Measurements from ENCODE around the gene NPY. TPM values are rescaled to one million over a fixed set of nuclear protein-coding genes. Genes with fewer than 3 reads are reported as not detected.

NPY gene
- total RNA-seq (not detected), polyA plus RNA-seq (ENCODE audit: insufficient read length in 6 of 6) (1 to 10 TPM in 1 of 6 donors, under 1 TPM in 3, not detected in 2; 0.30 to 8.8 (median 0.43) TPM)
- long read RNA-seq, donor 1 = 0 reads
- long read RNA-seq, donor 2, partial matches to known transcripts = 0 of 1 reads
- long read RNA-seq, donor 2, other reads (novel, unspliced or antisense) = 0 of 1 reads
- long read RNA-seq, donor 3 = 0 reads
- long read RNA-seq, donor 4 = 0 reads
- long read RNA-seq, donor 5 = 0 reads
- long read RNA-seq, donor 6 = 0 reads
- long read RNA-seq, donor 7, partial matches to known transcripts = 0 of 1 reads
- long read RNA-seq, donor 7, other reads (novel, unspliced or antisense) = 0 of 1 reads
- long read RNA-seq, donor 8, partial matches to known transcripts = 0 of 1 reads
- long read RNA-seq, donor 8, other reads (novel, unspliced or antisense) = 0 of 1 reads
- long read RNA-seq, donor 9 = 0 reads
- long read RNA-seq, donor 10 = 0 reads
- long read RNA-seq, donor 11, transcript NPY-202 (3 exons, 565 nt) = minor isoform, 5 of 32 reads
- long read RNA-seq, donor 11, transcript NPY-201 (4 exons, 585 nt) = major isoform, 27 of 32 reads
- long read RNA-seq, donor 11, partial matches to known transcripts = 0 of 32 reads
- long read RNA-seq, donor 11, other reads (novel, unspliced or antisense) = 0 of 32 reads
- long read RNA-seq, donor 12 = 0 reads

DNA sequence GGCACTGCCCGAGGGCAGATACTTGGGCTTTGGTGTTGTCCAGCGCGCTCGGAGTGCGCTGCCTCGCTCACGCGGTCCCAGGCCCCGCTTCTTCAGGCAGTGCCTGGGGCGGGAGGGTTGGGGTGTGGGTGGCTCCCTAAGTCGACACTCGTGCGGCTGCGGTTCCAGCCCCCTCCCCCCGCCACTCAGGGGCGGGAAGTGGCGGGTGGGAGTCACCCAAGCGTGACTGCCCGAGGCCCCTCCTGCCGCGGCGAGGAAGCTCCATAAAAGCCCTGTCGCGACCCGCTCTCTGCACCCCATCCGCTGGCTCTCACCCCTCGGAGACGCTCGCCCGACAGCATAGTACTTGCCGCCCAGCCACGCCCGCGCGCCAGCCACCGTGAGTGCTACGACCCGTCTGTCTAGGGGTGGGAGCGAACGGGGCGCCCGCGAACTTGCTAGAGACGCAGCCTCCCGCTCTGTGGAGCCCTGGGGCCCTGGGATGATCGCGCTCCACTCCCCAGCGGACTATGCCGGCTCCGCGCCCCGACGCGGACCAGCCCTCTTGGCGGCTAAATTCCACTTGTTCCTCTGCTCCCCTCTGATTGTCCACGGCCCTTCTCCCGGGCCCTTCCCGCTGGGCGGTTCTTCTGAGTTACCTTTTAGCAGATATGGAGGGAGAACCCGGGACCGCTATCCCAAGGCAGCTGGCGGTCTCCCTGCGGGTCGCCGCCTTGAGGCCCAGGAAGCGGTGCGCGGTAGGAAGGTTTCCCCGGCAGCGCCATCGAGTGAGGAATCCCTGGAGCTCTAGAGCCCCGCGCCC, at the start of gene NPY:
Gene NPY (plus strand): TSS at position 294 of the 802 bp plus-strand sequence. CDS start 1,051 bp downstream, outside the sequence.
- intact Hi-C loops (cut with DNase I) = no loop called here
- Histone ChIP-seq H3K4me1 (peaks cover 0 to 14% of the 10 kb centered on the region in 2 donors), H3K27ac (no peak within 1 kb of the TSS), H3K36me3 (no peaks in the 10 kb centered on the region), H3K27me3 (peaks cover 54 to 88% of the 10 kb centered on the region in 2 donors), H3K4me3 (no peak within 1 kb of the TSS), H3K9me3 (no peaks in the 10 kb centered on the region)
- peak; percentile 54 for ATAC-seq
- peak in 3 of 4 donors; percentile 4 to 73 (median 10) for DNase-seq
- TF ChIP-seq, protein P1, sequence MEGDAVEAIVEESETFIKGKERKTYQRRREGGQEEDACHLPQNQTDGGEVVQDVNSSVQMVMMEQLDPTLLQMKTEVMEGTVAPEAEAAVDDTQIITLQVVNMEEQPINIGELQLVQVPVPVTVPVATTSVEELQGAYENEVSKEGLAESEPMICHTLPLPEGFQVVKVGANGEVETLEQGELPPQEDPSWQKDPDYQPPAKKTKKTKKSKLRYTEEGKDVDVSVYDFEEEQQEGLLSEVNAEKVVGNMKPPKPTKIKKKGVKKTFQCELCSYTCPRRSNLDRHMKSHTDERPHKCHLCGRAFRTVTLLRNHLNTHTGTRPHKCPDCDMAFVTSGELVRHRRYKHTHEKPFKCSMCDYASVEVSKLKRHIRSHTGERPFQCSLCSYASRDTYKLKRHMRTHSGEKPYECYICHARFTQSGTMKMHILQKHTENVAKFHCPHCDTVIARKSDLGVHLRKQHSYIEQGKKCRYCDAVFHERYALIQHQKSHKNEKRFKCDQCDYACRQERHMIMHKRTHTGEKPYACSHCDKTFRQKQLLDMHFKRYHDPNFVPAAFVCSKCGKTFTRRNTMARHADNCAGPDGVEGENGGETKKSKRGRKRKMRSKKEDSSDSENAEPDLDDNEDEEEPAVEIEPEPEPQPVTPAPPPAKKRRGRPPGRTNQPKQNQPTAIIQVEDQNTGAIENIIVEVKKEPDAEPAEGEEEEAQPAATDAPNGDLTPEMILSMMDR (IDR thresholded peaks at IDR 0.05) = no peak

DNA sequence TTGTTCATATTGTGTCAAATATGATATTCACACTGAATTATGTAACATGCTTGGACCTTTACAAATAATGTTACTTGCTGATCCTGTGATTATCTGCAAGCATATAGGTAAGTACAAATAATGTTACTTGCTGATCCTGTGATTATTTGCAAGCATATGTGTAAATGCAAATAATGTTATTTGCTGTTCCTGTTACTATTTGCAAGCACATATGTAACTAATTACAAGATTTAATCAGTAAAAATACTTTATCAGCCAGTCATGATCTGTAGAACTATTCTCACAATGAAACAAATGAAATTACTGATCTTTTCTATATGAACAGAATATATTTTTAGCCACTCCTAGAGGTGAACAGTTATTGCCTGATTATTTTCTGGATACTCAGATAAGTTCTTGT, 44.7 kb upstream of the NPY start:
- Histone ChIP-seq H3K4me1 (no peaks in the 10 kb centered on the region), H3K27ac (no peak overlapping the region), H3K36me3 (no peaks in the 10 kb centered on the region), H3K9me3 (no peaks in the 10 kb centered on the region), H3K4me3 (no peak overlapping the region), H3K27me3 (no peaks in the 10 kb centered on the region)
- no peak for ATAC-seq
- DNase-seq = no peak
- intact Hi-C loops (cut with DNase I) = no loop called here
- TF ChIP-seq, protein P1 (IDR thresholded peaks at IDR 0.05) = no peak

DNA sequence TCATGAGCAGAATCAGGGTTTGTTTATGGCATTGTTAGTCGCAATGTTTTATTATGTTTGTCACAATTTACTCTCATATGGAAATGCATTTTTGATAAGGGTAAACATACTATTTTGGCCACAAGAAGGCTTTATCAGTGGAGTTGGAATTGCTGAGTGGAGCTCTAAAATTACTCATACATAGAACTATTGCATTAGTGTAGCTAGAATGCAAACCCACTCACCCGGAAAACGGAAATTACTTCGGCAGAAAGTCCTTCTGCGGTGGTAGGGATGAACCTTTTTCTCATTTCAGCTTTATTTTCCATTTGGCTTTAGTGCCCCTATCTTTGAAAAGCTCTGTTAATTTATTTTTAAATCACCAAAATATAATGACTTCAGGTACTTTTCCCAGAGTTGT, 42.8 kb upstream of the NPY start:
- no peaks in the 10 kb centered on the region for H3K4me1 ChIP-seq
- H3K36me3 ChIP-seq = no peaks in the 10 kb centered on the region
- H3K27me3 ChIP-seq = no peaks in the 10 kb centered on the region
- no peak for ATAC-seq
- H3K9me3 ChIP-seq = no peaks in the 10 kb centered on the region
- TF ChIP-seq, protein P1 (IDR thresholded peaks at IDR 0.05) = no peak
- H3K27ac ChIP-seq = no peak overlapping the region
- intact Hi-C loops (cut with DNase I) = no loop called here
- DNase-seq = no peak
- H3K4me3 ChIP-seq = no peak overlapping the region

DNA sequence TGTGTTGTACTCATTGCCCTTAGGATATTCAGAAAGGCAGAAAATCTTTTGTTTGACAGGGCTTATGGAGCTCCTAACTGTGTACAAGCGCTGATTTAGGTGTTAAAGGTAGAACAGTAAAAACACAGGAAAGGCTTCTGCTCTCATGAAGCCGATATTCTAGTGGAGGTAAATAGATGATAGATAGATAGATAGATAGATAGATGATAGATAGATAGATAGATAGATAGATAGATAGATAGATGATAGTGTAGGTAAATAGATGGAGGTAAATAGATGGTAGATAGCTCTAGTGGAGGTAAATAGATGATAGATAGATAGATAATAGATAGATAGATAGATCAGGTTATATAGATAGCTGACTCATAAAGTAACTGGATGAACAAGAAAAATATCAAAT, 39.4 kb upstream of the NPY start:
- H3K36me3 ChIP-seq = no peaks in the 10 kb centered on the region
- TF ChIP-seq, protein P1 (IDR thresholded peaks at IDR 0.05) = no peak
- ATAC-seq = no peak
- intact Hi-C loops (cut with DNase I) = no loop called here
- H3K9me3 ChIP-seq = no peaks in the 10 kb centered on the region
- H3K4me1 ChIP-seq = no peaks in the 10 kb centered on the region
- no peak overlapping the region for H3K4me3 ChIP-seq
- no peaks in the 10 kb centered on the region for H3K27me3 ChIP-seq
- no peak overlapping the region for H3K27ac ChIP-seq
- DNase-seq = no peak
